Upper lobe of left lung (tissue), 6 donors: ENCODE data around the gene PPFIA3. TPM values are rescaled to one million over a fixed set of nuclear protein-coding genes. Genes with fewer than 3 reads are reported as not detected.
A peak's percentile ranks its signal among the peaks of the same experiment; 100 is the strongest.

Experiments used
- ATAC-seq, 2 donors: fragments of 200-7000 bp; cut with Tn5 transposase; one replicate each; pipeline ENCODE4 v1.9.1; 2022; ENCODE audit warnings: mild to moderate bottlenecking in 2 of 2, moderate library complexity in 2 of 2; ENCODE audit not compliant: low FRiP score in 2 of 2
- DNase-seq, 2 donors: peaks; one replicate each; pipeline ENCODE4 v3.0.0-alpha.2; 2019 to 2020
- H3K27ac ChIP-seq, 4 donors: fragments of 200-600 bp; sonication (generic); one replicate each; pipeline ENCODE4 v1.5.1; 2016 to 2019
- H3K27me3 ChIP-seq, 4 donors: fragments of 200-600 bp; sonication (generic); one replicate each; pipeline ENCODE4 v1.5.1; 2017 to 2019
- H3K36me3 ChIP-seq, 4 donors: fragments of 200-600 bp; sonication (generic); one replicate each; pipeline ENCODE4 v1.5.1; 2016 to 2019
- H3K4me1 ChIP-seq, 4 donors: fragments of 200-600 bp; sonication (generic); one replicate each; pipeline ENCODE4 v1.5.1; 2018 to 2019
- H3K4me3 ChIP-seq, 4 donors: fragments of 200-600 bp; sonication (generic); one replicate each; pipeline ENCODE4 v1.5.1; 2017 to 2019; ENCODE audit warnings: mild to moderate bottlenecking in 2 of 4, moderate library complexity in 1 of 4
- H3K9me3 ChIP-seq, 4 donors: fragments of 200-600 bp; sonication (generic); one replicate each; pipeline ENCODE4 v1.5.1; 2018 to 2019
- EP300 ChIP-seq, 4 donors: sonication (generic); formaldehyde crosslinking; IDR thresholded peaks; one replicate each; pipeline ENCODE4 v1.5.1; 2017; ENCODE audit warnings: antibody characterized with exemption in 4 of 4, control low read depth in 2 of 4
- POLR2A ChIP-seq, 4 donors: fragments of 450-650 bp; IDR thresholded peaks; one replicate each; pipeline ENCODE4 v1.5.1; 2016 to 2017; ENCODE audit warnings: antibody characterized with exemption in 4 of 4, mild to moderate bottlenecking in 2 of 4
- POLR2AphosphoS5 ChIP-seq, 2 donors: sonication (generic); formaldehyde crosslinking; IDR thresholded peaks; one replicate each; pipeline ENCODE4 v1.5.1; 2017; ENCODE audit warnings: antibody characterized with exemption in 2 of 2
- WGBS, 2 donors: methylation state at CpG; one replicate each; pipeline ENCODE4 v1.1.5; 2017 to 2018; 5-methylcytosine and 5-hydroxymethylcytosine counted together
- total RNA-seq, 6 donors: library from RNA; depleted of rRNA in 4 of 6; stranded (reverse); fragments of >200 nt in 4 of 6; gene quantifications; one replicate each; pipeline versions ENCODE4 v1.1.0 to v1.2.1, GENCODE V29; 2016 to 2021
- TF ChIP-seq, protein P1 (sequence below), 6 experiments: fragments of 450-650 bp in 4 of 6; fragments of 200-600 bp in 2 of 6; sonication (generic) in 2 of 6; IDR thresholded peaks; one replicate each; pipeline ENCODE4 v1.5.1; 2016 to 2019; ENCODE audit warnings: antibody characterized with exemption in 6 of 6
- donor health status: DM: no; HTN: no; CAD: no; lungs with moderate emphysema.
- donor health status: DM: no; HTN: yes; CAD: no; lungs with severe emphysema.

PPFIA3 gene
- total RNA-seq, 6 donors from 2014 or later = 2.4 to 11.5 (median 5.9) TPM

DNA sequence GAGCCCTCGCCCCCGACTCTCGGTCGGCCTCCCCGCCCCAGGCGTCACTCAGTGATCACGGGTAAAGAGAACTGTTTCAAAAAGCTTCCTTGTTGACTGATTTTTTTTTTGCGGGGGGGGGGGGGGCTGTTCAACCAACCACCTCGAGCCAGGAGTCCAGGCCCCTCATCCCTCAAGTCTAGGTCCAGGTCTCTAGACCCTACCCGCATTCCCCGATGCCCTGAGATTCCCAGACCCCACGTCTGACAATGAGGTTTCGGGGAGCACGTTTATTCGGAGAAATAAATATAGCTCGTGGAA lies 31.6 kb downstream of the PPFIA3 start:
- ATAC-seq (no peak), DNase-seq (no peak)
- Histone ChIP-seq H3K27me3 (no peaks in the 10 kb centered on the region), H3K4me1 (peaks cover 30 to 48% (median 38%) of the 10 kb centered on the region in 4 donors), H3K4me3 (peak overlapping the region; percentile 36 to 67 (median 64)), H3K36me3 (no peaks in the 10 kb centered on the region), H3K27ac (peak overlapping the region; percentile 64 to 88 (median 74)), H3K9me3 (no peaks in the 10 kb centered on the region)
- 9 to 10% methylated on average over 13 to 16 of the region's 16 CpGs for WGBS, 2 donors
- TF ChIP-seq POLR2AphosphoS5 (IDR thresholded peaks at IDR 0.05) = no peak
- TF ChIP-seq POLR2A (IDR thresholded peaks at IDR 0.05) = no peak
- TF ChIP-seq, protein P1, sequence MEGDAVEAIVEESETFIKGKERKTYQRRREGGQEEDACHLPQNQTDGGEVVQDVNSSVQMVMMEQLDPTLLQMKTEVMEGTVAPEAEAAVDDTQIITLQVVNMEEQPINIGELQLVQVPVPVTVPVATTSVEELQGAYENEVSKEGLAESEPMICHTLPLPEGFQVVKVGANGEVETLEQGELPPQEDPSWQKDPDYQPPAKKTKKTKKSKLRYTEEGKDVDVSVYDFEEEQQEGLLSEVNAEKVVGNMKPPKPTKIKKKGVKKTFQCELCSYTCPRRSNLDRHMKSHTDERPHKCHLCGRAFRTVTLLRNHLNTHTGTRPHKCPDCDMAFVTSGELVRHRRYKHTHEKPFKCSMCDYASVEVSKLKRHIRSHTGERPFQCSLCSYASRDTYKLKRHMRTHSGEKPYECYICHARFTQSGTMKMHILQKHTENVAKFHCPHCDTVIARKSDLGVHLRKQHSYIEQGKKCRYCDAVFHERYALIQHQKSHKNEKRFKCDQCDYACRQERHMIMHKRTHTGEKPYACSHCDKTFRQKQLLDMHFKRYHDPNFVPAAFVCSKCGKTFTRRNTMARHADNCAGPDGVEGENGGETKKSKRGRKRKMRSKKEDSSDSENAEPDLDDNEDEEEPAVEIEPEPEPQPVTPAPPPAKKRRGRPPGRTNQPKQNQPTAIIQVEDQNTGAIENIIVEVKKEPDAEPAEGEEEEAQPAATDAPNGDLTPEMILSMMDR (IDR thresholded peaks at IDR 0.05) = no peak
- no peak for TF ChIP-seq EP300 (IDR thresholded peaks at IDR 0.05)

DNA sequence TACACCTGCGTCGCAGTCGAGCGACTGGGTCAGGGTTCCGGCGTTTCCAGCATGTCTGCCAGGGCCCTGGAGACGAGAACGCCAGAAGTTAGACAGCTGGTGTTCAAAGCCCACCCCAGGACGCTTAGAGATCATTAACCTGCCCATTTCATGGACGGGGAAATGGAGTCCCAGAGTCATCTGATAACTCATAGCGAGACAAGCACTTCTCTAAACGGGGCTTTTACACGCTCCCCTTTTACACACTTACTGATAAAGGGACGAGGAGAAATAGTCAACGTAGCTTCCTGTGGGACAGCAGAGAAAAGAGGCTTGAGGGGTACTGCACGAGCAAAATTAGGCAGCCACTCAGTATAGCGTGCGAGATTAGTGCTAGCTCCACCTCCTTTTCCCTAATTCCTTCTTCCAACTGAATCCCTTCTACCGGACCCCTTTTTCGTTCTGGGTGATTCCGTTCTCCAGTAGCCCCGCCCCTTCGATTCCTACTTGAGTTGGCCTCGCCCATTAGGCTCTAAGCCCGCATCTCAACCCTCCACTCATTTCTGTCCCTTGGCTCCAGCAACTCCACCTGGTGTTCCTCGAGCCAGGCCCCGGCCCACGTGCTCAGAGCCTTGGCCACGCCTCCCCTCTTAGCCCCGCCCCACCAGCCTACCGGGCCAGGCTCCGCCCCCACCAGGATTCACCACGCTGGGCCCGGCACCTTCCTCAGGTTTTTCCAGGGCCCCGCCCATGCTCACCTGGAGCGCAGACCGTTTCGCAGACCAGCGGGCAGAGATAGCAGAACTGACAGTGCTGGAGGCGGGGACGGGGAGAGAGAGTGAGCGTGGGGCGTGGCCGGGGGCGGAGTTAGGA lies 32.1 kb downstream of the PPFIA3 start:
- WGBS, 2 donors = 9 to 13% methylated on average over 41 to 44 of the region's 45 CpGs
- peak overlapping the region in 3 of 4 donors; percentile 64 to 67 (median 65) for H3K4me3 ChIP-seq
- peak; percentile 21 to 60 for ATAC-seq
- H3K27me3 ChIP-seq = no peaks in the 10 kb centered on the region
- H3K27ac ChIP-seq = peak overlapping the region; percentile 33 to 88 (median 72)
- H3K36me3 ChIP-seq = no peaks in the 10 kb centered on the region
- peaks cover 25 to 43% (median 34%) of the 10 kb centered on the region in 4 donors for H3K4me1 ChIP-seq
- no peaks in the 10 kb centered on the region for H3K9me3 ChIP-seq
- TF ChIP-seq POLR2AphosphoS5 (IDR thresholded peaks at IDR 0.05) (no peak), POLR2A (IDR thresholded peaks at IDR 0.05) (no peak), EP300 (IDR thresholded peaks at IDR 0.05) (no peak)
- TF ChIP-seq, protein P1 (IDR thresholded peaks at IDR 0.05) = no peak
- peak; percentile 89 to 93 for DNase-seq

DNA sequence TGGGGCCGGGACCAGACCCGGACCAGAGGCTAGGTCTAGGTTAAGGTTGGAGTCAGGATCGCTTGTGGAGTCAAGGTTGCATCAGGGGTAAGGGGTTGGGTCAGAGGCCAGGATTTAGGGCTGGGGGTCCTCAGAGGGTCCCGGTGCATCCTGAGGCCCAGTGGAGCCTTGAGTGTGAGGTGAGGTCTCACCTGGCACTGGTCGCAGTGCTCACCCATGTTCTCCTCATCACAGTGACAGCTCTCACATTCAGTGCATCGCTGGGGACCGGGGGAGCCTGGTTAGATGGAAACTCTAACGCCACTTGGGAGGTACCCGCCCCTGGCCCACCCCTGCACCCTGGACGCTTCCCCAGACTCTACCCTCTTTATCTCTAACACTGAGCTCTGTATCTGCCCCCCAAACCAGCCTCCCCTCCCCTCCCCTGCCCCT lies 32.8 kb downstream of the PPFIA3 start:
- DNase-seq = no peak
- 14 to 28% methylated on average over 4 to 10 of the region's 10 CpGs for WGBS, 2 donors
- H3K4me1 ChIP-seq = peaks cover 26 to 43% (median 34%) of the 10 kb centered on the region in 4 donors
- ATAC-seq = no peak
- no peaks in the 10 kb centered on the region for H3K36me3 ChIP-seq
- H3K27ac ChIP-seq = peak overlapping the region in 1 of 4 donors; percentile 88
- H3K27me3 ChIP-seq = no peaks in the 10 kb centered on the region
- TF ChIP-seq EP300 (IDR thresholded peaks at IDR 0.05) = no peak
- TF ChIP-seq POLR2A (IDR thresholded peaks at IDR 0.05) = no peak
- TF ChIP-seq POLR2AphosphoS5 (IDR thresholded peaks at IDR 0.05) = no peak
- TF ChIP-seq, protein P1 (IDR thresholded peaks at IDR 0.05) = no peak
- H3K9me3 ChIP-seq = no peaks in the 10 kb centered on the region
- peak overlapping the region in 2 of 4 donors; percentile 64 to 67 for H3K4me3 ChIP-seq

DNA sequence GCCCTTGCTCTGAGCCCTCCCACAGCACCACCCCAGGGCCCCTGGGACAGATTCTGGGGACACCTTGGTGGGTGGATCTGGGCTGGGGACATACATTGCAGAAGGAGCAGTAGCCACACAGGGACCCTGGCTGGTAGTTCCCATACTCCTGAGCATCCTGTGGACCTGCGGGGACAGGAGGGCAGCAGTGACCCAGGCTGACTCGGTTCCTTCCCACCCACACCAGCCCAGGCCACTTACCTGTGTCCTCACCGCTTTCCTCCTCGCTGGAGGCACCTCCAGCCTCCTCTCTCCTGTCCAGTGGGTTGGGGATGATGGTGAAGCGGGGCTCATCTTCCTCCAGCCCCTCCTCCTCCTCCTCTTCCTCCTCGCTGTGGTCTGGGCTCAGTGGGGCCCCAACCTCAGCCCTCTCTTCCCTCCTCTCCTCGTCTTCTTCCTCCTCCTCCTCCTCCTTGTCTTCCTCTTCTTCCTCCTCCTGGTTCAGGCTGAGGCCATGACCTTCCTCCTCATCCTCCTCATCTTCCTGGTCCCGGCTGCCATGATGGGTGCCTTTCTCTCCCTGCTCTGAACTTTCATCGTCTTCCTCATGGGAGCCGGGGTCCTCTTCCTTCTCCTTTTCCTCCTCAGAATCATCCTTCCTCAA lies 33.9 kb downstream of the PPFIA3 start:
- peaks cover 27 to 50% (median 34%) of the 10 kb centered on the region in 4 donors for H3K4me1 ChIP-seq
- no peak for TF ChIP-seq POLR2A (IDR thresholded peaks at IDR 0.05)
- TF ChIP-seq, protein P1 (IDR thresholded peaks at IDR 0.05) = no peak
- TF ChIP-seq EP300 (IDR thresholded peaks at IDR 0.05) = no peak
- no peak for TF ChIP-seq POLR2AphosphoS5 (IDR thresholded peaks at IDR 0.05)
- no peak for DNase-seq
- no peaks in the 10 kb centered on the region for H3K36me3 ChIP-seq
- ATAC-seq = no peak
- WGBS, 2 donors = 89 to 90% methylated on average over 9 to 10 of the region's 10 CpGs
- H3K4me3 ChIP-seq = no peak overlapping the region
- H3K27me3 ChIP-seq = no peaks in the 10 kb centered on the region
- no peak overlapping the region for H3K27ac ChIP-seq
- H3K9me3 ChIP-seq = no peaks in the 10 kb centered on the region
